GM12864 (cell line): ENCODE results near the gene CDC42BPG.

Experiments
- DNase-seq: peaks from one replicate; pipeline ENCODE4 v3.0.0-alpha.2; 2011; ENCODE audit warnings: low read depth
- H3K4me3 ChIP-seq: 2 replicates; pipeline ENCODE4 v1.5.1; 2011; ENCODE audit warnings: mild to moderate bottlenecking, low read depth, low read length, control low read depth
- TF ChIP-seq, protein P1 (sequence below): IDR thresholded peaks from 2 replicates; pipeline ENCODE4 v1.5.1; 2011; ENCODE audit warnings: low read depth, mild to moderate bottlenecking, moderate library complexity, low read length, control low read depth, inconsistent platforms; ENCODE audit errors: missing control alignments

The CDC42BPG gene

DNA sequence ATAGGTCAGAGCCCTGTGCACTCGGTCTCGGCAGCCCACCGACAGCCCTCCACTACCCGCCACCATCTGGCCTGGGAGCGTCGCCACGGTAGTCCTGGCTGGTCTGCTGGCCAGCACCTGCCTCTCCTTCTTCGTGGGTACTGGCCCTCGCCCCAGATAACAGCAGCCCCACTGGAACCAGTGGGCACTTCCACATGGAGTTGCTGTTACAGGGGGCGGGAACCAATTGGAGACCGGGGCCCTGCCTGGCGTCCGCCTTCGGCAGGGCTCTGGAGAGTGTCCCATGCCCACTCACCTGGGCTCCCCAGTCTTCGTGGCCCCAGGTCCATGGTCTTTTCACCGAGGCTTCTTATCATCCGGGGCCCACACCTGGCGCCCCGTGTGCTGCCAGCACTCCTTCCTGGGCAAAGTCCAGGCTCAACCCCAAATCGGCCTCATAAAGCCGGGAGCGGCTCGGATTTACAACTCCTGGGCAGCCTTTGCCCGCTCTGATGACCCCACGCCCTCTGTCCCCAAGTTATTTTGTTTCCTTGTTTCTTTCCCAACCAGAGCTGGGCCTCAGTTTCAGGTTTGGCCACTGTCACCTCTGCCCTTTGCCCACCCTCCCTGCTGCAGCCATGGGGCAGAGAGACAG lies 46.9 kb upstream of the CDC42BPG start:
- no peak for DNase-seq
- no peak overlapping the region for H3K4me3 ChIP-seq
- TF ChIP-seq, protein P1, sequence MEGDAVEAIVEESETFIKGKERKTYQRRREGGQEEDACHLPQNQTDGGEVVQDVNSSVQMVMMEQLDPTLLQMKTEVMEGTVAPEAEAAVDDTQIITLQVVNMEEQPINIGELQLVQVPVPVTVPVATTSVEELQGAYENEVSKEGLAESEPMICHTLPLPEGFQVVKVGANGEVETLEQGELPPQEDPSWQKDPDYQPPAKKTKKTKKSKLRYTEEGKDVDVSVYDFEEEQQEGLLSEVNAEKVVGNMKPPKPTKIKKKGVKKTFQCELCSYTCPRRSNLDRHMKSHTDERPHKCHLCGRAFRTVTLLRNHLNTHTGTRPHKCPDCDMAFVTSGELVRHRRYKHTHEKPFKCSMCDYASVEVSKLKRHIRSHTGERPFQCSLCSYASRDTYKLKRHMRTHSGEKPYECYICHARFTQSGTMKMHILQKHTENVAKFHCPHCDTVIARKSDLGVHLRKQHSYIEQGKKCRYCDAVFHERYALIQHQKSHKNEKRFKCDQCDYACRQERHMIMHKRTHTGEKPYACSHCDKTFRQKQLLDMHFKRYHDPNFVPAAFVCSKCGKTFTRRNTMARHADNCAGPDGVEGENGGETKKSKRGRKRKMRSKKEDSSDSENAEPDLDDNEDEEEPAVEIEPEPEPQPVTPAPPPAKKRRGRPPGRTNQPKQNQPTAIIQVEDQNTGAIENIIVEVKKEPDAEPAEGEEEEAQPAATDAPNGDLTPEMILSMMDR: no peak

DNA sequence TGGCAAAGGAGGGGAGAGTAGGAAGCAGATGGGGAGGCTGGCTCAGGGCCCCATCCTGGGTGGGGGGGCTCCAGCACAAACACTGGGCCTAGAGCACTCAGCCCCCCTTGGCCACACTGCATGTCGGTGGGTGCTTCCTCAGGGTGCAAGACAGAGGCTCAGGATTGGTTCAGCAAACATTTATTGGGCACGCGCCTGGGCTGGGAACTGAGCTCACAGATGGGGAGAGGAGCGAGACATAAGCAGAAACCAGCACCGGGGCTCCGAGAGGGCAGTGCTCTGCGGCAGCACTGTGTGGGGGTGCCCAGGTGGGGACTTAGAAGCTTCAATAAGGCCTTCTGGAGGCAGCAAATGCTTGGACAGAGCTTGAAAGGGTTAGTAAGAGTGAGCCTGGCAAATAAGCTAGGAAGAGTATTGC lies 46.1 kb upstream of the CDC42BPG start:
- TF ChIP-seq, protein P1: no peak
- DNase-seq: no peak
- no peak overlapping the region for H3K4me3 ChIP-seq

DNA sequence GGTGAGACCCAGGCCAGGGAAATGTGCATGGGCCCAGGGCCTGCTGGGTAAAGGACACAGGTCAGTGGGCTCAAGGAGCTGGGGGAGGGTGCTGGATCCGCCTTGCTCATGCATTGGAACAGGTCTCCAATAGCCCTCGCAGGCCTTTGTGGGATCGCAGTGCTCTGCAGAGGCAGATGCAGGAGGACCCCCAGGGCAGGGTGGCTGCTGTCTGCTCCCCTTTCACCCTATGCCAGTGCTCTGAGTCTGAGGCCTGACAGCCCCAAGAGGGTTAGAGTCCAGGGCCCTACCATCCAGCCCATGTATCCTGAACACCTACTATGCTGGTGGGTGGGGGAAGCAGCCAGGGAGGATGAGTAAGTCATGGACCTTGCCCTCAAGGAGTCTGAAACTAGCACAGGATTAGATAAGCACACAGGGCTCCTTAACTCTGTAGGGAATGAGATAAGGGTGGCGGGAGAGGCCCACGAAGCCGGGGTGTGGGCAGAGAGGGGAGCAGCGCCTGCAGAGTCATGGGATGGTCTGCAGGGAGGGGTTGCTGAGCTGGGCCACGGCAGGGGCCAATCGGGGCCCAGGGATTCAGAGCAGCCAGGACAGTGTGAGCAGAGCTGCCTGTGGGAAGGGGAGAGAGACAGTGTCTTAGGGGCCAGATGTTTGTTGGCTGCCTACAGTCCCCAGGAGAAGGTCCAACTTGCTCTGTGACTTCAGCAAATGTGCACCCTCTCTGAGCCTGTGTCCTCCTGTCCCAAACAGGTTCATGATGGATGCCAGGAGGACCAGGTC lies 44.5 kb upstream of the CDC42BPG start:
- DNase-seq: no peak
- TF ChIP-seq, protein P1: no peak
- H3K4me3 ChIP-seq: no peak overlapping the region

DNA sequence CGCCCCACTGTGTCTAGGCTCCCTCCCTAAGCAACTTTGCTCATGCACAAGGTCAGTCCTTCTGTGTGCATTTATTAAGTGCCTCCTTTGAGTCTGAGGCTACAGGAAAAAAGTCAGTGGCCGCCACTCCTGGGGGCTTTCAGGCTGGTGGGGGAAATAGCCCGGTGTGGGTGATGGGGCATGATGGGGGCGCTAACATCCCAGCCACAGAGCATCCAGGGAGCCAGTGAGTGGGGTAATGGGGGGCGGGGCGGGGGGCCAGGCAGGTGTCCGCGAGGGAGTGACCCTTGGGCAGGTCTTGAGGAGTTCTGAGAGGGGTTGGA lies 43.9 kb upstream of the CDC42BPG start:
- H3K4me3 ChIP-seq: no peak overlapping the region
- TF ChIP-seq, protein P1: no peak
- DNase-seq: no peak

- DNase-seq: no peak
- H3K4me3 ChIP-seq: peak overlapping the region; percentile 13
- TF ChIP-seq, protein P1: peak; percentile 94
These were observed 43.4 kb upstream of the CDC42BPG start for GRCh38 chr11:64887757-64888405.

GRCh38 chr11:64887234-64887756 lies 42.8 kb upstream of the CDC42BPG start:
- DNase-seq: no peak
- H3K4me3 ChIP-seq: no peak overlapping the region
- TF ChIP-seq, protein P1: no peak
